AG04450 (cell line): ENCODE results near the gene STXBP1. TPM values are rescaled to one million over a fixed set of nuclear protein-coding genes. Genes with fewer than 3 reads are reported as not detected.
A peak's percentile ranks its signal among the peaks of the same experiment; 100 is the strongest.

ENCODE experiments used
- CTCF ChIA-PET: fragments of 300-600, 350-600 bp; formaldehyde crosslinking; extraction: SDS; loops from one replicate; lab custom pipeline; 2022; ENCODE audit warnings: antibody characterized with exemption, inconsistent platforms; lab: Charles Lee
- POLR2A ChIA-PET: fragments of 350-600 bp; formaldehyde crosslinking; extraction: SDS; loops from one replicate; lab custom pipeline; 2021; ENCODE audit warnings: antibody characterized with exemption, inconsistent platforms; lab: Yijun Ruan, JAX
- DNase-seq: peaks from one replicate; pipeline ENCODE4 v3.0.0-alpha.2; 2011; ENCODE audit warnings: low read depth, low spot score
- H3K27ac ChIP-seq: one replicate; pipeline ENCODE4 v1.5.1; 2012; ENCODE audit warnings: low read depth, low read length, control low read depth
- H3K27me3 ChIP-seq: one replicate; pipeline ENCODE4 v1.6.0; 2012; ENCODE audit warnings: low read length; ENCODE audit not compliant: control insufficient read depth, insufficient read depth
- H3K4me3 ChIP-seq: 2 replicates; pipeline ENCODE4 v1.5.1; 2011; ENCODE audit warnings: mild to moderate bottlenecking, low read depth, low read length, control low read depth
- H3K9me3 ChIP-seq: 2 replicates; pipeline ENCODE4 v1.5.1; 2012; ENCODE audit warnings: low read length; ENCODE audit not compliant: control insufficient read depth, insufficient read depth
- polyA plus RNA-seq: library from polyadenylated mRNA; depleted of rRNA; stranded (reverse); fragments of >200 nt; gene quantifications from 2 replicates; pipeline ENCODE4 v1.2.3, GENCODE V29; 2011
- TF ChIP-seq, protein P1 (sequence below): IDR thresholded peaks from 2 replicates; pipeline ENCODE4 v1.5.1; 2011; ENCODE audit warnings: low read depth, low read length, control low read depth, inconsistent platforms

The STXBP1 gene
- polyA plus RNA-seq, 1 experiment = 19.8 TPM

DNA sequence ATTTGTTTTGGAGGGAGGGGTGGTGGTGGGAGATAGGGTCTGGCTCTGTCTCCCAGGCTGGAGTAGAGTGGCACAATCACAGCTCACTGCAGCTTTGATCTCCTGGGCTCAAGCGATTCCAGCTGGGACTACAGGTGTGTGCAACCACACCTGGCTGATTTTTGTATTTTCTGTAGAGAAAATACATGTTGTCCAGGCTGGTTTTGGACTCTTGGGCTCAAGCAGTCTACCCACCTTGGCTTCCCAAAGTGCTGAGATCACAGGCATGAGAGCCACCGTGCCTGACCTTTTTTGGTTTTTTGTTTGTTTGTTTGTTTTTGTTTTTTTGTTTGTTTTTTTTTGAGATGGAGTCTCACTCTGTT is 15.4 kb downstream of the STXBP1 start:
- no peak for DNase-seq
- Histone ChIP-seq H3K4me3 (no peak overlapping the region), H3K27ac (no peak overlapping the region), H3K9me3 (no peaks in the 10 kb centered on the region; the same call in 1 of the 2 replicates), H3K27me3 (no peaks in the 10 kb centered on the region)
- ChIA-PET CTCF (interaction anchor here (0.7 kb wide), 1 partner anchor 107 kb away, joined by 3 read pairs; the partner anchor contains the start of gene TOR2A), POLR2A (interaction anchor here (1.0 kb wide), 1 partner anchor 14 kb away, joined by 3 read pairs; no protein-coding TSS in a partner anchor)
- TF ChIP-seq, protein P1, sequence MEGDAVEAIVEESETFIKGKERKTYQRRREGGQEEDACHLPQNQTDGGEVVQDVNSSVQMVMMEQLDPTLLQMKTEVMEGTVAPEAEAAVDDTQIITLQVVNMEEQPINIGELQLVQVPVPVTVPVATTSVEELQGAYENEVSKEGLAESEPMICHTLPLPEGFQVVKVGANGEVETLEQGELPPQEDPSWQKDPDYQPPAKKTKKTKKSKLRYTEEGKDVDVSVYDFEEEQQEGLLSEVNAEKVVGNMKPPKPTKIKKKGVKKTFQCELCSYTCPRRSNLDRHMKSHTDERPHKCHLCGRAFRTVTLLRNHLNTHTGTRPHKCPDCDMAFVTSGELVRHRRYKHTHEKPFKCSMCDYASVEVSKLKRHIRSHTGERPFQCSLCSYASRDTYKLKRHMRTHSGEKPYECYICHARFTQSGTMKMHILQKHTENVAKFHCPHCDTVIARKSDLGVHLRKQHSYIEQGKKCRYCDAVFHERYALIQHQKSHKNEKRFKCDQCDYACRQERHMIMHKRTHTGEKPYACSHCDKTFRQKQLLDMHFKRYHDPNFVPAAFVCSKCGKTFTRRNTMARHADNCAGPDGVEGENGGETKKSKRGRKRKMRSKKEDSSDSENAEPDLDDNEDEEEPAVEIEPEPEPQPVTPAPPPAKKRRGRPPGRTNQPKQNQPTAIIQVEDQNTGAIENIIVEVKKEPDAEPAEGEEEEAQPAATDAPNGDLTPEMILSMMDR = no peak

DNA sequence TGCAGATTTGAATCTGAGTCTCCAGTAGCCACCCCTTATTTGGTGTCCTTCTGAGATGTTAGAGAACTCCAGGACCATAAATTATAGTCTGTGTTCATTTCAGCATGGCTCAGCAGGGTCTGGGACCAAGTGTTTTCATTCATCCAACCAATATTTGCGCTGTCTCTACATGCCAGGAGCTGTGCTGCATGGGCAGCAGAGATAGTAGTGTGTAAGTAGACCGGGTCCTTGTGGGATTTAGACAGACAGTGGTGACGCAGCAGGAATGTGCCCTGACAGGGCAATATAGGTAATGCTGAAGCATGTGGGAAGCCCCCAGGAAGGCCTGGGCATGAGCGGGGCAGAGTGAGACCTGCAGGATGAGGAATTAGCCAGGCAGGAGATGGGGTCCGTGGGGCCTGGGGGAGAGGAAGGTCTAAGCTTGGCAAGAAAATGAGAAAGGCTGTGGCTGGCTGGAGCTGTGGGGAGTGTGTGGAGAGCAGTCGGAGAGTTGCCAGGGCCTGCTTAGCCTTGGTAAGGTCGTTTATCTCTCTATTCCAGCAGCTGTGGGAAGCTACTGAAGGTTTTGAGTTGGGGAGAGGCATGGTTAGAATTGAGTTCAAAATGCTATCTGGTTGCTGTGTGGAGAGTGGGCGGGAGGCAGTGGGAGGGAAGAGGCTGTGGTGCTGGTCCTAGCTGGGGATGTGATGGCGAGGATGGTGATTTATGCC is 16.8 kb downstream of the STXBP1 start:
- no peak overlapping the region for H3K4me3 ChIP-seq

DNA sequence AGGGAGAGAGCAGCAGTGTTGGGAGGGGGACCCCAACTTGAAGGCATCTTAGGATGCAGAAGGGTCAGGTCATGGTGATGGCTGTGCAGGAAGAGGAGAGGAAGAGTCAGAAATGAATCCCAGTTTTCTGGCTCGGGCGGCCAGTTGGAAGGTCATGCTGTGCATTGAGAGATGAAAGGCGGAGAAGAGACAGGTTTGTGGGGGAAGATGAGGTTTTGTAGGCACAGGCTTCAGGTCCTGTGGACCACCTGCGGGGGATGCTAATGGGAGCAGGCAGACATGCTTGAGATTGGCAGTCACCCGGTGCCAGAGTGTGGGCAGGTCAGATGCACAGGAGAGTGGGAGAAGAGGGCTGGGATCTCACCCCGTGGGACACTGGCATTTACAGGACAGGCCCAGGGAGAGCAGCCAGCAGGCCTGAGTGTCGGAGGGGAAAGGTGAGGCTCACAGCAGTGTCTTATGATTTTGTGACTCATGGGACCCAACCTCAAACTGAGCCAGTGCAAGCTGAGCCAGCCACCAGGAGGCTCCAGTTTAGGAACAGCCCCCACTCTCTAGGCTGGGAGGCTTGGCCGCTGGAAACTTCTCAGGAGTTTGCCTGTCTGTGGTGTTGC is 17.5 kb downstream of the STXBP1 start:
- POLR2A ChIA-PET = no interaction called here
- no peaks in the 10 kb centered on the region; the same call in 1 of the 2 replicates for H3K9me3 ChIP-seq
- no peak overlapping the region for H3K4me3 ChIP-seq
- no peak overlapping the region for H3K27ac ChIP-seq
- CTCF ChIA-PET = interaction anchor here (0.6 to 1.1 kb wide), 3 partner anchors 24 to 105 kb away, joined by 3 to 4 read pairs (median 3); no protein-coding TSS in a partner anchor
- no peak for DNase-seq
- no peaks in the 10 kb centered on the region for H3K27me3 ChIP-seq
- TF ChIP-seq, protein P1 = peak; percentile 18; the same call in 1 of the 2 replicates

More for the DNA sequence above, 16.8 kb downstream of the STXBP1 start:
- TF ChIP-seq, protein P1 = no peak
- ChIA-PET CTCF (interaction anchor here (0.6 to 1.1 kb wide), 3 partner anchors 24 to 106 kb away, joined by 3 to 4 read pairs (median 3); no protein-coding TSS in a partner anchor), POLR2A (no interaction called here)
- no peak for DNase-seq
- Histone ChIP-seq H3K27me3 (no peaks in the 10 kb centered on the region), H3K9me3 (no peaks in the 10 kb centered on the region; the same call in 1 of the 2 replicates), H3K27ac (no peak overlapping the region)

DNA sequence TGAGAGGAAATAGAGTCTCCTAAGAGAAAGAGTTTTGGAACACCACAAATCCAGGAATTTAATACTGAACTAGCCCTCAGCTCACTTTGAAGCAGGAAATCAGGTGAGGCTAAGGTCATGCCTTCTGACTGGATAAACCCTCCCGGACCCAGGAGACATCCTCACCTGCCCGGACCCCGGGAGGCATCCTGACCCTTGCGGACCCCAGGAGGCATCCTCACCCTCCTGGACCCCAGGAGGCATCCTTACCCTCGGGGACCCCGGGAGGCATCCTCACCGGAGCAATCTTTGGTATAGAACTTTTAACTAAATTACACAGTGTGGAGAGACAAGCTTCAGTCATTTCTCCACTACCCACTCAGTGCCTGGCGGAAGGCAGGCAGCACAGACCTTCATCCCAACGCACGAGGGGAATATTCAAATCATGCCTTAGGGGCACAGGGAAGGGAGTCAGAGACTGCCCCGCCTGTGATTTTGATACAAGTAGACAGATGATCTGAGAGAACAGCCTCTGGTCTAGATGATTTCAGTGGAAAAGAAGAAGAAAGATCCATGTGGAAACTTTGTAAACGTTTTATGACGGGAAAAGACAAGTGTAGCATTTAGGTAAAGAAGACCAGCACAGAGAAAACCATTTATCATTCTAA is 21.3 kb downstream of the STXBP1 start:
- ChIA-PET POLR2A (no interaction called here), CTCF (no interaction called here)
- TF ChIP-seq, protein P1 = no peak
- Histone ChIP-seq H3K27me3 (no peaks in the 10 kb centered on the region), H3K27ac (no peak overlapping the region), H3K4me3 (no peak overlapping the region), H3K9me3 (no peaks in the 10 kb centered on the region)
- DNase-seq = no peak
